SW 1271 (cell line): ENCODE data around the gene FRMD3.
"Not testable (repeated sequence)": the region's sequence is repeated elsewhere in the genome, so short reads cannot be mapped to it uniquely, and the experiment has no call there.

Experiments
- DNase-seq, 2 experiments: peaks; one replicate each; lab custom pipeline; 2025; lab: John Stamatoyannopoulos, UW

FRMD3 gene

DNA sequence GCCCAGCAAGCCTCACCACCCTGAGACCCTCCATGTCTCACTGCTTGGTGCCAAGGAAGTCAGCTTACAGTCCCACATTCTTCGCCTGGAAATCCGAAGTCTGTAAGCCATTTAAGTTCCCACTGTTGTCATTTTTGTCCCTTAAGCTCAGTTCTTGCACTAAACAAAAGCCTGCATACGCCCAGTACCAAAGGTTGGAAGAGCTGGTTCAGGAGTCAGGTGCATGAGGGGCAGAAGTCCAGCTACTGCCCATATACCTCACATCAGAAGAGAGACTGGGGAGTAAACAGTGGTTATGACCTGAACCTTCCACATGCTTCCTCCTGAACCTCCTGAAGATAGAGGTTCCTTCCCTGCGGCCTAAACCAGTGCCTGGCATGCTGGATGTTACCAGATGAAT is 146.0 kb downstream of the FRMD3 start:
- DNase-seq, result no peak

DNA sequence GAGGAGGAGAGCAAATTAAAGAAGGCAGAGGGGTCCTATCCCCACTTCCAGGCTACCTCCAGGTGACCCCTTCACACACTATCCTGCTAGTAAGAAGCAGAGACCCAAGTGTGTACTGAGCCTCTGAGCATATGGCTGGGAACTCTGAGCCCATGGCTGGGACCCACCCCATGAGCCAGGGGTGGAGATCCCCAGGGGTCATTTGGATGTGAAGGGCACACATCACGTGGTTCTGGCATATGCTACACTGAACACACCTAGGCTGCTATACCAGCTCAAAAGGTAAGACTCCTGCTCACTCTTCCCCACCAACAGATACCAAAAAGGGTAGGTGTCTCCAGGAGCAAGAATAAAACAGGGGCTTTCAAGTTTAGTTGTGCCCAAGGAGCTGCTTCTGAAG is 149.9 kb downstream of the FRMD3 start:
- DNase-seq, result no peak

DNA sequence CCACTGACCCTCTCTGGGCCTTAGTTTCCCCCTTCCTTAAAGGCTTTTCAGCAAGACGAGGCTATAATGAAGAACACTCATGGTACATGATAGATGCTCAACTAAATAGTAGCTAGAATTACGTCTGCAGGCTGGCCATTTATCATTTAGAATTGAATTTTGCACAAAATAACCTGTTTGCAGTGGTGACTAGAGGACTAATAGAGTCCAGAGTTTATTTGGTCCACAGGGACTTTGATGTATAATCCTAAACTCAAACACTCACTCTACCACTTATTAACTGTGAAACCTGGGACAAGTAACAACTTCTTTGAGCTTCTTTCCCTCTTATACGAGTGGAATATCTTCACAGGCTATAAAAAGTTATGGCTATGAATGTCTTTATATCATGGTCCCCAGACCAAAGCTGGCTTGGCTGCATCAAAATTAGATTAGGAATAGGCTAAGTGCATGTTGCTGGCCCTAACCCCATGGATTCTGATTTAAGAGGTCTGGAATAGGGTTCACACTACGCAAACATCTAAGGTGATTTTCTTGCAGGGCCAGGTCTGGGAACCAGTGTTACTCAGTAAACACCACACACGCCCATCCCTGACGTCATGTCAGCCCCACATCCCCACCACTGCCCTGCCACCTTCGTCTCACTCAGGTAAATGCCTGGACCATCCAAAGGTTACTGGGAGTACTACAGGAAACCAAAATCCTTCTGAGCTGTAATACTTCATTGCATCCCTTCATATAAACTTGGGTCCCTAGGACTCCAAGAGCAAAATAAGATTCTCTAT is 150.6 kb downstream of the FRMD3 start:
- no peak for DNase-seq

DNA sequence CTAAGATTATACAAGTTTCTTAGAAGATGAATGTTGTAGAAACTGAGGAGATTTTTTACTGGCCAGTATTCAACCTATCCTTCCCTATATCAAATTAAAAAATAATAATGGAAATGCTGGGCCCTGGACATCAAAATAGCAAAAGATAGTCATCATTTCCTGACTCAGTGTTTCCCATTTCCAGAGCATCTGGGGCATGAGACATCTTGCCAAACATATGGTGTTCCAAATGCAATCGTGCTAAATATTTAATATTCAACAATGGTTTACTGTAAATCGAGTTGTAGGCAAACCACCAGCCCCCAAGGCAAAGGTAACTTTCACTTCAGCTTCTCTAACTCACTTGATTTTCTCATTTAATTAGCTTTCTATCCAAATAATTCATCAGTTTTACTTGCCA is 152.9 kb downstream of the FRMD3 start:
- DNase-seq, result no peak

DNA sequence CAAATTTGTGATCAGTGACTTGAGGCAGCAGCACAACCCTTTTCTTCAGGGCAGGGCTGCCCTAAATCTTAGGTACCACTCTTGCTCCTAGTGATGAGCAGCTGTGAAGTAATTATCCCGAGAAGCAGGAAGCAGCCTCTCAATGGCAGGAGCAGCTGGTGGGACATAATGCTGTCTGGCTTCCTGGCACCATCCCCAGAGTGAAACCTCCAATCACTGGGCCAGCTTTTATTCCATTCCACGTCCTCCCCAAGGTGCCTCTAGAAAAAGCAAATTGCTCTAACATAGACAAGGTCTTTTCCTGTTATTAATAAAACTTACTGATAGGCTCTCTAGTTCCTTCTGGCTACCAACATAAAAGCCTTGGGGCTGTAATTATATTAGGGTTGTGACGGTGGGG is 154.0 kb downstream of the FRMD3 start:
- DNase-seq, result no peak

DNA sequence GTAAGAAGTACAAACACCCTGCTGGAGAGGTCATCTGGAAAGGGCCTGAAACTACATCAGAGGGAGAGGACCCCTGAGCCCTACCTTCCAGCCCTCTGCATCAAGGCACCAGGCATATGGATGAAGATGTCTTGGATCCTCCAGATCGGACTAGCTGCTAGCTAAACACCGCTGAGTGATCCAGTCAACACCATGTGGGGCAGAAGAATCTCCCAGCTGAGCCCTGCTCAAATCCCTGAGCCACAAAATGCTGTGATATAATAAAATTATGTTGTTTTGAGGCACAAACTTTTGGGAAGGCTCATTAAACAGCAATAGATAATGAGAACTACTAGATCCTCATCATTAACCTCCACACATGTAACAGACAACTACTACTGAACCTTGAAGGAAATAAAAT is 155.2 kb downstream of the FRMD3 start:
- no peak for DNase-seq

DNA sequence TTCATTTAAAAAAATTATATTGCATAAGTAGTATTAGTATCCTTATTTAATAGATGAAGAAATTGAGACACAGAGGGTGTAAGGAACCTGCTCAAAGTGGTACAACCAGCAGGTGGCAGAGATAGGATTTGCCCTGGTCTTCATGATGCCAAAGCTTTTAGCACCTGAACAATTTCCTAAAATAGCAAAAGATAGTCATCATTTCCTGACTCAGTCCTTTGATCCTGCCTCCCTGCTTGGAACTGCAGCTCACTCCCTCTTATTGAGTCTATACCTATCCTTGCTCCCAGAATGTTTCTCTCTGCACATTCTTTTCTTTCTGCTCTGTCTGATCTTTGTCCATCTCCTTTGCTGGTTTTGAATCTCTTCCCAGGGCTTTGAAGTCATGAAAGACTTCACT is 155.8 kb downstream of the FRMD3 start:
- no peak for DNase-seq

DNA sequence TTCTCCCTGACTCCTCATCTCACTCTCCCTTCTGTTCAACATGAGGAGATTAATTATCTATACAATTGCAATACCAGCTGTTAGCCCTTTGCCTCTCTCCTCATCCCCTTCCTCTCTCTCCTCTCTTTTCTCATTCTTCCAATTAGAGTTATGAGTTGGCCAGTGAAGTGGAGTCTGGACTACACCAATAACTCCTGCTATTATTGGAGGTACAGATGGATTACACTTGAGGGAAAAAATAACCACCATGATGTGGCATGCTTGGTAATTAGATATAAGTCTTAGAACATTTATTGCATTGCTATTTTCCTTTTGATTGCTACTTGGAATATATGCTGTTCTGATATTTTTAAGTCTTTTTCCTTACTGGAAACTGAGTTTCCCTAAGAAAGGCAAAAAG is 159.2 kb downstream of the FRMD3 start:
- DNase-seq, result no peak

DNA sequence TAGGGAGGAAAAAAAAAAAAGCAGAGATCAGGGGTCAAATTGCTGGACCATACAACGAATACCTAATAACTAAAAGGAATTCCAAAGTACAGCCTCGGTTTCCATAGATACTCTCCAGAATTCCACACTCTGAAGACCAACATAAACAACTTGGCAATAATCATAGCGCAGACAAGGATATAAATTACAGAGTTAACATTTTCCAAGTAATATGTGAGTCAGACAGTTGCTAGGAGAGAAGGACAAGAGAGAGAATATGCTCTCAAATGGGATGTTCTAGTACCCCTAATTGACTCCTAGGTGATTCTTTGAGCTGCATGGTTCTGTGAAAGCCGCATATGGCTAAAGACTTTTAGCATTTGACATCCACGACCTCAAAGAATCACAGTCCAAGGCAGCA is 165.2 kb downstream of the FRMD3 start:
- no peak for DNase-seq

DNA sequence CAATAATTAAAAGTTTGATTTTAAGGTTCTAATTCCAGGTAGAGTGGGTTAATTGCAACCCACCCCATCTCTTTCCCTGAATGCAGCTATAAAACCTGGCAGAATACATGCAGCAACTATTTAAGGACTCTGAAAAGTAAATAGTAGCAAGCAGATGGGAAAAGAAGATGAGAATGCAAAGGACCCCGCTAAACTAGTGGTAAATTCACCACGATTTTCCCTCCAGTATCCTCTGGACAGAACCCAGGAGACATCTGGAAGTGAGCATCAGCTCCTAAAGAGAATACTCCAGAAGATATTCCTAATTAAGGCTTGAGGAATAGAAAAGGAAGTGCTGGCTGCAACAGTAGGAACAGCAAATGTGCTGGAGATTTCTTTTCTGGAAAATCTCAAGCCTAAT is 170.9 kb downstream of the FRMD3 start:
- no peak for DNase-seq

DNA sequence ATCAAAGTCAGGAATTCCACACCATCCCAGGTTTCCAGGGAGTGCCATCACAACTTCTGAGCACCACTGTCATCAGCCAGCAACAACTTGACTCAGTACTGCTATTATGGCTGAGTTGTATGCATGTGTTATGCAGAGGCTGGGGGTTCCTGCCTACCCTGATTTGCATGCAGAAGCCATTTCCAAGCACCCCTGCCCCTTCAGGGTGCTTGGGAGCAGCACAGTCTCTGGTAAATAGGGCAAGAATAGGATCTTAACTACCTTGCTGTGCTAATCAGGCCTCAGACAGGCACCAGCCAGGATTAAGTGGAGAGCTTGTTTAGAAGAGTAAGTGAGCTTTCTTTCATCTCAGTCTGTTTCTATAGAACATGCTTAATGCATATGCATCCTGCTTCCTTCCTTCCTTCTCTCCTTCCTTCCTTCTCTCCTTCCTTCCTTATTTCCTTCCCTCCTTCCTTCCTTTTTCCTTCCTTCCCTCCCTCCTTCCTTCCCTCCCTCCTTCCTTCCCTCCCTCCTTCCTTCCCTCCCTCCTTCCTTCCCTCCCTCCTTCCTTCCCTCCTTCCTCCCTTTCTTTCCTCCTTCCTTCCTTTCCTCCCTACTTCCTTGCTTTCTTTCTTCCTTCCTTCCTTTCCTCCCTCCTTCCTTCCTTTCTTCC is 175.7 kb downstream of the FRMD3 start:
- DNase-seq, result no peak

DNA sequence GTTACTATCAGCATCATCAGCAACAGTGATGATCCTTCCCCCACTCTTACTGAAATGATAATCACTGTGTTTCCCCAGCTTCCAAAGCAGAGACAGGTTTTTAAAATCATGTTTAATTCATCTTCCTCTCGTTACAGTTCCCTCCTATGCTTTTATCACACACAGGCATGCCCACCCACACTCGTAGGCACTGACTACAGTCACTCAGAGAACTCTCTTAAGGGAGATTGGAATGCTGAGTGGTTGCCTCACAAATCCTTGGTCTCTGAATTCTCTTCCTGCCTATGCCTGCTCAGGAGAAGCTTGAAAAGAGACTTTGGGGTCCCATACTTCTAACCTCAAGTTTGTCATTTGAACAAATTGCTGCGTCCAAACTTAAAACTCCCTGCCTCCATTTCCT is 179.2 kb downstream of the FRMD3 start:
- DNase-seq, result no peak

DNA sequence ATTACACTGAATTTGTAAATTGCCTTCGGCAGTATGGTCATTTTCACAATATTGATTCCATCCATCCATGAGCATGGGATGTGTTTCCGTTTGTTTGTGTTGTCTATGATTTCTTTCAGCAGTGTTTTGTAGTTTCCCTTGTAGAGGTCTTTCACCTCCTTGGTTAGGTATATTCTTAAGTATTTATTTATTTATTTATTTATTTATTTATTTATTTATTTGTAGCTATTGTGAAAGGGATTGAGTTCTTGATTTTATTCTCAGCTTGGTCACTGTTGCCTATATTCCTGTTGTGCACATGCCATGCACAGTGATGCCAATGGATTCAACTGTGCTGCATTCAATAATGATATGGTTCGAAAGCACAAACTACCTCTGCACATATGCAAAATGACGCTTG is 179.7 kb downstream of the FRMD3 start:
- DNase-seq, result not testable (repeated sequence)

DNA sequence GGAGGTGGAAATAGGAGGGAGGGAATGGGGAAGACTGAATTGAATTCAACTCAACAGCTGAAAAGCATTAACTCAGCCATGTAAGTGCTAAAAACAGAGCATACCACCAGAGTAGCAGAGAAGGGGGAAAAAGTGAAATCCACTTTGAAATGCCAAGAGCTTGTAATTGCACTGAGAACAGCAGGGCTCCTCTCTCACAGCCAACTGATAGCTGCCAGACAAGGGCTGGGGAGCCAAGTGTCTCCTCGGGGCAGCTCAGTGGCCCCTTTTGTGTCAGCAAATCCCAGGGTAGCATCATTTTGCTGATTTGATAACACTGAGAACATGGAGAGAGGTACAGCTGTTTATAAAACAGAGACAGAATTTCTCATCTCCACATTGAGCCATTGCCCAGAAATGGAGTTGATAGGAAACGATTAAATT is 182.5 kb downstream of the FRMD3 start:
- no peak for DNase-seq

DNA sequence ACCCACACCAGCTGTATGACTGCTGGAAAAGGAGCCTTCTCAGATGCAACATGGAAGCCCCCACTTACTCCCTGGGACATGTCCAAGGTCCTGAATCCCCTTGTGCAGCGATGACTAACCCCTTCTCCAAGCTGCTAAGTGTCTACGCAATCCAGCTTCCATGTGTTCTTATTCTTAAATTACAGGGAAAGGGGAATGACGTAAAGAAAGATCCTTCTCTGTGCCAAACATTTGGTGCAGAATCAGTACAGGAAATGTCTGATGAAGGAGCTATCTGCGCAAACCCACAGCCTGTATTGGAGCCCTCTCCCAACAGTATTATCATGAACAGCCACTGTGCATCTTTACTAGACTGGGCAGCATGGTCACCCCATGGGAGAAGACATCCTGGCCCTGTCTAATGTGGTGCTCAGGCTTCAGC is 183.2 kb downstream of the FRMD3 start:
- no peak for DNase-seq

DNA sequence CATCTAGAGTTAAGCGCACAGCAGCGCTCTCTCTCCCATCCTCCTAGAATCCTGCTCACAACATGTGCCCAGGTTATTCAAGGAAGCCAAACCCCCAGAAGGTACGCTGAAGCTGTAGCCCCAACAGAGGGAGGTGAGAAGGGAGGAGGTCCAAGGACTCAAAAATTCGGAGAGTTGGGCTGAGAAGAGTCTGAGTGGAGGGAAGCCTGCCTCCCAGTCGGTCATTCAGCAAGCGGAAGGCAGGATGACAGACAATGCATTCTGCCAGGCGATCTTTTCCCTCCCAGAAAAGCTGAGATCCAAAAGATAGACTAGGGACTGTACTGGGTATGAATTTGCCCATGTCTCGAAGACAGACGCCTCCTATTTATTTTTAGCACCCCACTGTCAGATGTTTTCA is 189.2 kb downstream of the FRMD3 start:
- DNase-seq, result no peak

DNA sequence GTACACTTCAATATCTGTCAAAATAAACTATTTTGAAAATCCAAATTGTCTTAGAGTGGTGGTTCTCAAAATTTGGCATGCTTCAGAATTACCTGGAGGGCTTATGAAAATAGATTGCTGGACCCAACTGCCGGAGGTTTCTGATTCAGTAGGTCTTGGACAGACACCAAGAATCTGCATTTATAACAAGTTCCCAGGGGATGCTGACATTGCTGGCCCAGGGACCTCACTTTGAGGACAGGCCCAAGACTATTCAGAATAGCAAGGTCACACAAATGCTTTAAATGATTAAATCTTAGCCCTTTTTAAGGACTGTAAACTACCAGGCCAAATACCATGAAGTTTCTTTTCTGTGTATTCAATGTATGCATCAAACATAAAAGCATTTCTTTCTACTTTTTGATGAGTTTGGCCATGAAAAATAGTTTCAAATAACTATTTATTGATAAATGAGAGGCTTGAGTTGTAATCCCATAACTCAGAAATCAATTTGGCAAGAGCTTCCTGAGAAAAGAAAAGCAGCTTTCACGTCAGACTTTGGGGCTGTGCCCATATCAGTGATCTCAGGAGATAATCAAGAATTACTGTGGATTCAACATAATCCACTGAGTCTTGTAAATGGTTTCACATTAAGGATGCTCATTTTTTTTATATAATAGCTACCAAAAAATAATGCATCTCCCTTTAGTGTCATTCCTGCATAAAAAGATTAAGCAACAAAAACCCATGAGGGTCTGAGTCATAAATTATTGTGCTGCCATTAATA is 191.4 kb downstream of the FRMD3 start:
- DNase-seq, result no peak

DNA sequence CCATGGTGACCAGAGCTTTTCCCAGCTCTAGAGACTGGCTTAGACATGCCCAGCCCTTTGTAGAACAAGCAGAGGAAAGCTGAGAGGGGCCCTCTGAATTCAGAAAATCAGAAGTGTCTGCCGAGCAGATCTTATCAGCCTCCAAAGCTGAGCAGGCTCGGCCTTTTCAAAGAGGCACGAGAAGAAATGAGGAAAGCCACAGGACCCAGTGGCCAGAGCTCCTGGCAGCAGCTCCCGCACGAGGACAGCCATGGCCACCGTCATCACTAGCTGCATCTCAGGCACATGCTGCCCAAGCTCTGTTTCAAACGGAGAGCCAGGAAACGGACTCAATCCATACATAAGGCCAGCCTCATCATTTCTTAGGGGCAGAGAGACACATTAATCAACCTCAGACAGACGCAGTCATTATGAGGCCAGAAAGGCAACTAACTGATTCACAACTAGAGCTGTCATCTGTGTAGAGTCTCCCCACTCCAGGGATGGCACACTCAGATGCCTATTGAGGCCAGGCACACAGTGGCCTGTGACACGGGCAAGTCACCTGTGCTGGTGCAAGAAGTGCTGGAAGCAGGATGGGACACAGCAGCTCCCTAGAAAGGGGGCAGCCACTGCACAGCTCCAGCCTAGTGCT is 194.7 kb downstream of the FRMD3 start:
- DNase-seq, result no peak

DNA sequence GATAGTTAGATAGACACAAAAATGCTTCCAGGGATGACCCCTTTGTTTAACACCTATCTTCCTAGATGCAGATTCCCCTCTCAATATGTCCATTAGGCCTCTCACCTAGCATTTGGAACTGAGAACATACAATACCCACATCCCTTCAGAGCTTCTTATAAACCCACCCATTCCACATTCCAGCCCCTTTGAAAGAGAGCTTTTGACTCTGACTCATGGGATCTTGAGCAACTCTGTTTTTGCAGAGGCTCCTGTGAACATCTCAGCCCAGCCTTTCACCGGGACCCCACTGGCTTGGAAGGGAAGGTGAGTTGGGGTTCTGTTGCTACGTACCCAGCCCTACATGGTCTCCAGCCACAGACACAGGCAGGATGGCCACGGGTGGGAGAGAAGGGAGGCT is 195.5 kb downstream of the FRMD3 start:
- no peak for DNase-seq

DNA sequence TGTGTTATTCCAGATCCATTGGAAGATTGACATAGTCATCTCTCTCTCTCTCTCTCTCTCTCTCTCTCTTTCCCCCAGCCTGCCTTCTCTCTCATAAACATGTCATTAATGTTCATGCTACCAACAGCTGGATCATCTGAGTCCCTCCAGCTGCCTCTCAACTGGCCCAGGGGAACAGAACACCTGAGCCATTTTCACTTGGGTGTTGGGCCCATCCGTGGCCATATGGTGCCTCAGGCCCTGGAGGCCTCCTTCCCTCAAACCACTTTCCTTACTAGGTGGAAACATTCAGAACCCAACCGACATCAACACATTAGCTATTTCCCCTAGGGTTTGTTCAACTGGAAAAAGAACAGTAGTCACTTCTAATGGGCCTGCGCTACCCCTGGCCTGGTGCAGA is 196.2 kb downstream of the FRMD3 start:
- no peak for DNase-seq

DNA sequence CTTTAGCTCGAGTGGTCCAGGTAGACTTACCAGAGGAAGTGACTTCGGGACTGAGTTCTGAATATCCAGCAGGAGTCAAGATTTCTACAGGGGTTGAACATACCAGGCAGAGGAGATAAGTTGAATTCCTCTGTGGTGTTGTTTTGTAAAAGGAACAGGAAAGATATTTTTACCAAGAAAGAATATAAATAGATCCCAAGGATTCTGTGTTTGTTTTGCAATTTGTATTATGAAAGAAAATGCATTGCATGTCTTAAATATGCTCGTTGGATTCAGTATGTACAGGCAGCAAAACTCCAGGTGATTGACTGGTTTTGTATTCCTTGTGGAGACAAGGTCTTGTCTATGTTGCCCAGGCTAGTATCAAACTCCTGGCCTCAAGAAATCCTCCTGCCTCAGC is 197.8 kb downstream of the FRMD3 start:
- no peak for DNase-seq

DNA sequence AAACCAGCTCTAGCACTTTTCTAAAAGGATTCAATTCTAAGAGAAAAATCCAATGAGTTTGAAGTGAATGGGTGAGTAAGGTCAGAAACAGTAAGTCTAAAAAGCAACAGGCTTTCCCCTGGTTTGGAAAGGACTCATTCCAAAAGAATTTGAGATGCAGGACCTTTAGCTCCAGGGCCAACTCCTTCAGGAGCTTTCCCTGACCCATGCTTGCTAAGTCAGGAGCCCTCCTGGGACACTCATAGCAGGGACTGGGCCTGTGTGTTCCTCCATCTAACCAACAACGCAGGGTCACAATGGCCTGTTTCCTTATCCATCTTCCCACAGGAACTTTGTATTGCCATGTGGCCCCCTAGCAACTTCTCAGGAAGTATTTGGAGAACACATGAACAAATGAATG is 198.8 kb downstream of the FRMD3 start:
- no peak for DNase-seq

DNA sequence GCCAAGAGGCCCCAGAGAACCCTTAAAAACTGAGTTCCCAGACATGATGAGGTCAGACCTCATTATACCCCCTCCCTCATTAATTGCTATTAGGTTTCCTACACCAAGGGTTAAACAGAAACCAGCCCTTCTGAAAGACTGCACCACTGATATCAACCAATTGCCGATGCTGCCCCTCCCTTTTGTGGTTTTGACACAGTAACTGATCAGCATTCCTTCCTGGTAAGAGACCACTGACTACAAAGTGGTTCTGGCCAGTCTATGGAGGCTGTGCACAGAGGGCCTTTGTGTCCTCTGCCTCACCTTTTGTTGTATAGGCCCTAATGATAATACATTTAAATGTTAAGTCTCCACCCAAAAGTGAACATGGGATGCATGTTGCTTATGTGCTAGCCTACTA is 201.5 kb downstream of the FRMD3 start:
- no peak for DNase-seq
